ENCODE data around the gene WASHC4.
A peak's percentile ranks its signal among the peaks of the same experiment; 100 is the strongest.

The WASHC4 gene

DNA sequence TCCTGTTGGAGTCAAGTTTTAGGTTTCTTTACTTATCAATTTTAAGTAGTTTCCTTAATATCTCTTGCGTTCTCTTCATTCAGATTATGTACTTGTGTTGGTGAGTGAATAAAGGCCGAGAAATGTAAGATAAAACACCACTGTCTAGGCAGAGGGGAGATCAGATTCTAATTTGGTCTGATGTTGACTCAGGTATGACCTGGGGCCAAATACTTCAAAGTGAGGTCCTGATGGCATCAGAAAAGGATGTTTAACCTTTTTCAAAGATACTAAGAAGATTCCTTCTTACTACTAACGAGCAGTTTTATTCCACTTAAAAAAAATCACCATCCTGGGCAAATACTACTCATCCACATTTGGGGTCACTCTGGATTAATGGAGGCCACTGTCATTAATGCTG lies 101.6 kb downstream of the WASHC4 start:
- DNase-seq (ENCODE audit: low read depth) = no peak

DNA sequence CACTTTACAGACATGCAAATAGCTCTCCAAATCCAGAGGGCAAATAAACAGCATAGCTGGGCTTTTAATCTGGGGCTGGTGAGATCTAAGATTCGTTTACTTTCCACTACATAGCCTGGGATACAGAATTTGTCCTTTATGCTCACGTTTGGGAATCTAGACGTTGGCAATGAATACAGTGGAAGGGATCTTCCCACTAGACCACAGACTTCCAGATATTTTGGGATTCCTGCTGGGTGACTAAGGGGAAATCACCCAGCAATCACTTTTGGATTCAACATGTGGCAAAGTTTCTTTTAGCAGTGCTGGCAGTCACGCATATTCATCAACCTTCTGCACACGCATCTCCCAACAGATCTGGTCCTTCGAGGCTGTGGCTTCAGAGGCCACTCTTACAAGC lies 104.9 kb downstream of the WASHC4 start:
- peak; percentile 37 for DNase-seq (ENCODE audit: low read depth)

GRCh38 chr12:105214148-105214547 lies 106.6 kb downstream of the WASHC4 start:
- peak; percentile 27 for DNase-seq (ENCODE audit: low read depth)

DNA sequence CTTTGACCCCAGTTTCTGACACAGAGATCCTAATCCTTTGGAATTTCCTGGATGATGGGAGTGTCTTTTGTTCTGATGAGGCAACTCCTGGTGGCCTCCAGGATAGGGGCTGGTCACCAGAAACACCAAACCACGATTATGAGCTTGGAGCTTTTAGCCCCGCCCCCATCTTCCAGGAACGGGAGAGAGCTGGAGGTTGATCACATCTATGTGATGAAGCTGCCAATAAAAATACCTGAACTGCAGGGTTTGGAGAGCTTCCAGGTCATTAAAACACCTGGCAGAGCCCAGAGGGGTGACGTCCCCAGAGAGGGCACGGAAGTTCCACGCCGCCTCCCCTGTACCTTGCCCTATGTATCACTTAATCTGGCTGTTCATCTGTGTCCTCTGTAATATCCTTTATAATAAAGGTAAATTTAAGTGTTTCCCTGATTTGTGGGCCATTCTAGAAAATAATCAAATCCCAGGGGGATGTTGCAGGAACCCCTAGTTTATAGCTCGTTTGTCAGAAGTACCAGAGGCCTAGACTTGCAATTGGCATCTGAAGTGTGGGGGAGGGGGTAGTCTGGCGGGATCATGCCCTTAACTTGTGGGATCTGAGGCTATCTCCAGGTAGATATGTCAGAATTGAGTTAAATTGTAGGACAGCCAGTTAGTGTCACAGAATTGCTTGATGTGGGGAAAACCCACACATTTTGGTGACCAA lies 107.3 kb downstream of the WASHC4 start:
- no peak for DNase-seq (ENCODE audit: low read depth)

DNA sequence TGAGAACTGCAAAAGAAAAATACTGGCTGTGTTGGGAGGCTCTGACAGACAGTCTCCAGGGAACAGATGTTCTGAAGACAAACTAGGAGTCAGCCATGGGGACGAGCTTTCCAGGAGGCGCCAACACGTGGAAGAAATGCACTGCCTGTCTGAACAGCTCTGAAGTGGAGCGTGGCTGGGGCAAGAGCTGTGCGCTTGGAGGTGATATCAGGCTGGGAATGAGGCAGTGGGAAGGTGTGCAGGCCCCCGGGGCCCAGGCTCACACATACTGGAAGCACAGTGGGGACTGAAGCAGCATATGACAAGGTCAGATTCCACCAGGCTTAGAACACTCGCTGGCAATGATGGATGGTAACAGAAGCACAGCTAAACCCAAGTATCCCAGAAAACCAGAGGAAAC lies 110.9 kb downstream of the WASHC4 start:
- DNase-seq (ENCODE audit: low read depth) = no peak

Measured in iris pigment epithelial cell (primary cell).